HG03066 (cell line): ENCODE measurements around the gene BAHD1.

Source experiments
- ATAC-seq: cut with Tn5 transposase; IDR thresholded peaks from one replicate; pipeline ENCODE4 v1.9.1; 2021; ENCODE audit warnings: low read depth; ENCODE audit not compliant: unreplicated experiment

BAHD1 gene

DNA sequence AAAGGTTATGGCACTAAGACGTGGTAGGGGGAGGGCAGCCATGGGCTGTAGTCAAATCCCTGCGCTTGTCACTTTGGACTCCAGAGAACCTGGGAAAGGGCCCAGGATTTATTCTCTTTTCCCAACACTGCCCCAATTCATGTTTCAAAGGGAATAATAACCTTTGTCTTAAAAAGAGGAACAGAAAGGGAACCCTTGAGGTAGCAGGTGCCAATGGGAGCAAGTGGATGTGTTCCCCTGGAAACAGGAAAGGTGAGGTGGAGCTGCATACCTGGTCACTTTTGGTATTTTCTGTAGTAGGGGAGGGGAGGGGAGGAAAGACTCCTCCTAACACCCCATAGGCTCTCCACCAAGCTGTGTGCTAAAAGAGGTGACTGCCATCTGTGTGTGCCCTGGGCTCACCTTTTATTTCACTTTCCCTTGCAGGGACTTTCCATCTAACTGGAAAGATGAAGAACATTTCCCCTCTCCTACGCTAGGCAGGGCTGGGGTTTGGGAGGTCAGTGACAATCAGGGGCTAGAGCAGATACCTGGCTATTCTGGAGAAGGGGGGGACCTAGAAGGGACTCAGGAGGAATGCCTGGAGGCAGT is 23.9 kb downstream of the BAHD1 start:
- no peak for ATAC-seq

DNA sequence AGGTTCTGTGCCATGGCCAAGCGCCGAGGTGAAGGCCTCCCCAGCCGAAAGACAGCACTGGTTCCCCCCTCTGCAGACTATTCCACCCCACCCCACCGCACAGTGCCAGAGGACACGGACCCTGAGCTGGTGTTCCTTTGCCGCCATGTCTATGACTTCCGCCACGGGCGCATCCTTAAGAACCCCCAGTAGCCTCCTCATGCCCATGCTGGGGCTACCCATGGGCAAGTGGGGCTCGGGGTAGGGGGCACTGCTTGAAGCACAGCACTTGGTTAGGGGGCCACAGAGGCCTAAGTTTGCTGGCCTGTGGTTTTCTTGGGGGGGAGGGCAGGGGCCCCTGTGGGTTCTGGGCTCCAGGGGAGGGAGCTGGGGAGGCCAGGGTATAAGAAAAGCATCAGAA is 25.2 kb downstream of the BAHD1 start:
- no peak for ATAC-seq

DNA sequence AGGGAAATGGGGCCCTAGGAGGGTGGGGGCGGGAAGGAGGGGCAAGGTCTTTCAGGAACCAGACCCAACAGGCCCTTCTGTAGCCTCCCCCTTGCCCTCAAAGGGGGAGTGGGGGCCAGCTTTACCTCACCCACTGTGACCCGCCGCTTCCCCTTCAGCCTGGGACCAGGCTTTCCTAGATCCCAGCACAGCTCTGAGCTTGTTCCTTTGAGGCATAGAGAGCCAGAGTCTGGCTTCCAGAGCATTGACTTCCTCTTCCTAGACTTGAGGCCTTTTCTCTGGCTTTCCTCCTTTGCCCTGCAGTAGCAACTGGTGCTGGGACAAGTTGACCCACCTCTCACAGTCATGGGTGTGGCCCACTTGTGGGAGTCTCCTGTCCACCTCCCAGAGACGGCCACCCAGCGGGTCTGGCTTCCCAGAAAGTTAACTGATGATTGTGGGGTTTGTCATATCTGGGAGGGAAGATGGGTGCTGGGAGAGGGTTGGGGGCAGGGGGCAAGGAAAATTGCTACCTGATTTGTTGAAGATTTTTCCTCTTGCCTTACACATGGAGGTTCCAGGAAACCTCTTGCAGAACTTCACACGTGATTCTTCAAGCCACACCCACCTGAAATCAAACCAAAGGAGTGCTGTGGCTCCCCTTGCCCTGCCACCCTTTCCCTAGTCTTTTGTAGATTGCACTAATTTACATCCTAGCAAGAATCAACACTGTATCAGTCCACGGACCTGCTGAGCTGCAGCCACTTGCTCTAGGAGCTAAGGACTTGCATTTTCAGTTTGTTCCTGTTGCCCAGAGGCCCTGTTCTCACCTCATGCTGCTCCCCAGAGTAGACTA is 25.9 kb downstream of the BAHD1 start:
- ATAC-seq = no peak

DNA sequence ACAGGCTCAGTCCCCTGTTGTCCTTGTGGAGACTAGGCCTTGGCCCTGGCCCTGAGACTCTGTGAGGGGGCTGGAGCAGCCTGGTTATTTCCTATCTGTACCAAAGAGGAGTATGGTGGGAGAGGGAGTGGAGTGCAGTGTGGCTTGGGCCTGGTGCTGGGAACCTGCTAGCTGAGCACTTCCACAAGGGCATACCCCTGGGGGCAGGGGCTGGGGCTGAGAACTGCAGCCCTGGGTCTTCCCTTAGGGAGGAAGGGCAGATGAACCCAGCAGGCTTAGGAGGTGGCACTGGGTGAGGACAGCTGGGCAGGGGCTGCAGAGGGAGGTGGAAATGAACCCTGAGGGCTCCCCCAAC is 26.5 kb downstream of the BAHD1 start:
- no peak for ATAC-seq

DNA sequence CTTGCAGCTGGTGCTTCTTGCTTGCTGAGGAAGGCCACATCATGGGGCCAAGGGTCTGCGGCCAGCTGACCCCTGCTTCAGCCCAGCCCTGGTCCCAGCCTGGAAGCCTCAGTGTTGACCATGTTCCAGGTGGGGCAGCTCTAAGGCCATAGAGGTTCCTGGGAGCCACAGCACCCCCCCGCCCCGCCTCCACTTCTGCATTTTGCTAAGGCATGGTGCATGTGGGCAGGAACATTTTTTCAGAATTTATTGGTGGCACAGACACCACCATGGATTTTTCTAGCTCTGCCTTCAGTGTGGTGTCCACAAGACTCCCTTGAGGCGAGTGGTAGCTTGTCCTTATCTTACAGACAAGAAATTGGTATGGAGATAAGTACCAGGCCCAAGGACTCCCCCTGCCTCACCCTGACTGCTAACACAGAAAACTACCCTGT is 28.2 kb downstream of the BAHD1 start:
- ATAC-seq = no peak

DNA sequence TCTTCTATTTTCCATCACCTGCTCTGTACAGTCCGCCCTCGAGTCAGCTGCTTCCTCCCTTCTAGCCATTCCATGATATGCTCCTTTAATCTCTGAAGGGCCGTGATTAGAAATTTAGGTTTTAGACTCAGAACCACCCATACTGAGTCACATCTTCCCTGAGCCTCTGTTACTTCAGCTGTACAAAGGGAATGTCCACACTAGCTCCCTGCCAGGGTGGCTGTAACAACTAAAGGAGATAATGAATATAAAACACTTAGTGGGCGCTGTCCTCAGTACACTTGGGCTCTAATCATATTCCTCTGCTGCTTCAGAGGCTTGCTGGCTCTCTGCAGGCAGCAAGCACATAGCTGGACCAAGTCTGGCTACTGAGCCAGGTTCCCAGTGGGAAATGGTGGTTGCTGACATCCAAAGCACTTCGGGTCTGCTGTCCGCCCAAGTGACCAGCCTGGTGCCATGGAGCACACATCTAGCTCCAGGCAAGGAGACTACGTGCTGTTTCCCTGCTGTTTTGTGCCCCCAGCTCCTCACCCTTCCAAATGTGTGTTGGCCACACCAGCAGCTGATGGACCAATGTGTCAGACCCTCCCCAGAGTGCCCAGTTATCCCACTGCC is 29.1 kb downstream of the BAHD1 start:
- ATAC-seq = no peak

DNA sequence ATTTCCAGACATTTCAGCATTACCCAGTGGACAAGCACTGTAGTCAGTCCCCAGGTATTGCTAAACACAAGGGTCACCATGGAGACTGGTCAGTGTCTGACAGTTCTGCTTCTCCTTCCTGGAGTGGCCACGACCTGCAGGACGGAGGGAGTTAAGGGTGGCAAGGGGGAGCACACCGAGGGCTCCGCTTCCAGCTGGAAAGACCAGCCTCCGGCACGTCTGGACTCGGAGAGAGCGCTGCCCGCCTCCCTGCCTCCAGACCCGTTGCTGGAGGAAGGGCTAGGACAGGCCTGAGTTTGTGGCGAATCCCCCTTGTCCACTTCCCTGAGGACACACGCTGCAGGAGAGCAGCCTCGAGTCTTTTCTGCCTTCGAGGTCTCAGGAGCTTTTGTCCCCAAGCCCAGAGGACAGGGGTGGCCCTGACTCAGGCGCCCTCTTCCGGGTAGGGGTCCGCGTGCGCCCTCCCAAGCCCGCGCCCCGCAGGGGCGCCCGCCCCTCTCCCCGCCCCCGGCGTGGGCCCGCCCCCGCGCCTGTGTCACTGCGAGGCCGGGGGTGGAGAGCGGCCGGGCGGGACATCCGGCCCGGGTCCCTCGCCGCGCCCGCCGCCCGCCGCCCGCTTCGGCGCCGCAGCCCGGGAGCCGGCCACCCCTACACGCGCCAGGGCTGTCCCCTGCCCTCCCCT is 29.8 kb downstream of the BAHD1 start, which contains the start of gene CHST14:
Gene CHST14 (plus strand): TSS at position 562 of the 682 bp plus-strand sequence. CDS start 230 bp downstream, outside the sequence.
- ATAC-seq = peak; percentile 56

DNA sequence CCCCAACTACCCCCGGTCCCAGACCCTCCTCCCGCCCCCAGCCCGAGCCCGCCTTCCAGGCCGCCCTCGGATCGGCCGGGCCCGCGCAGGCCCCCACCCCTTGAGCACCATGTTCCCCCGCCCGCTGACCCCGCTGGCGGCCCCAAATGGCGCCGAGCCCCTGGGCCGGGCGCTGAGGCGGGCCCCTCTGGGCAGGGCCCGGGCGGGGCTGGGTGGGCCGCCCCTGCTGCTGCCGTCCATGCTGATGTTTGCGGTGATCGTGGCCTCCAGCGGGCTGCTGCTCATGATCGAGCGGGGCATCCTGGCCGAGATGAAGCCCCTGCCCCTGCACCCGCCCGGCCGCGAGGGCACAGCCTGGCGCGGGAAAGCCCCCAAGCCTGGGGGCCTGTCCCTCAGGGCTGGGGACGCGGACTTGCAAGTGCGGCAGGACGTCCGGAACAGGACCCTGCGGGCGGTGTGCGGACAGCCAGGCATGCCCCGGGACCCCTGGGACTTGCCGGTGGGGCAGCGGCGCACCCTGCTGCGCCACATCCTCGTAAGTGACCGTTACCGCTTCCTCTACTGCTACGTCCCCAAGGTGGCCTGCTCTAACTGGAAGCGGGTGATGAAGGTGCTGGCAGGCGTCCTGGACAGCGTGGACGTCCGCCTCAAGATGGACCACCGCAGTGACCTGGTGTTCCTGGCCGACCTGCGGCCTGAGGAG is 30.5 kb downstream of the BAHD1 start:
- peak; percentile 39 for ATAC-seq

- ATAC-seq = no peak
These were observed 31.0 kb downstream of the BAHD1 start for GRCh38 chr15:40471808-40472150.

DNA sequence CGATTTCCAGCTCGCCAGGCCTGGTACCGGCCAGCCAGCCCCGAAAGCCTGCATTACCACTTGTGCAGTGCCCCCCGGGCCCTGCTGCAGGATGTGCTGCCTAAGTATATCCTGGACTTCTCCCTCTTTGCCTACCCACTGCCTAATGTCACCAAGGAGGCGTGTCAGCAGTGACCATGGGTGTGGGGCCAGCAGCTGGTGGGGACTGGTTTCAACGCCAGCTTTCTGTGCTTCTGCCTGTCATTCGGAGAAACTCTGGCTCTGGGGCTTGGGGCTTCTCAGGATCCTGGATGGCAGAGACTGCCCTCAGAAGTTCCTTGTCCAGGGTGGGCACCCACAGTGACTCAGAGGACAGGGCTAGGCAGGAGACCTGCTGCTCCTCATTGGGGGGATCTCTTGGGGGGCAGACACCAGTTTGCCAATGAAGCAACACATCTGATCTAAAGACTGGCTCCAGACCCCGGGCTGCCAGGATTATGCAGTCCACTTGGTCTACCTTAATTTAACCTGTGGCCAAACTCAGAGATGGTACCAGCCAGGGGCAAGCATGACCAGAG is 31.5 kb downstream of the BAHD1 start:
- ATAC-seq = no peak

DNA sequence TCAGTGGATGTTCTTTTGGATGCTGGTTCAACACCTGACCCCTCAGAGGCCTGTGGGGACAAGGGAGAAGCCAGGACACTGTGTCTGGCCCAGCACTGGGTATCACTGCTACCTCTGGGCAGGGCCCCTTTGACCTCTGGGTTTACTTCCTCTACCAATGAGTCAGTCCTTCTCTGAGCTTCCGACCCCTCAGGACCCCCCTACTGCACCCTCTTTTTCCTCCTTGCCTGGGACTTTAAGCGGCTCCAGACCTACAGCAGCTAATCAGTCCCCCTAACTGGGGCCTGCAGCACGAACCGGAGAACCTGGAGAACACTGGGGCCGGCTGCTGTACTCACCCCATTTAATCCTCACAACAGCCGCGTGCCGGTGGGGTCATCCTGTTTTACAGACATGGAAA is 33.8 kb downstream of the BAHD1 start:
- ATAC-seq = no peak

DNA sequence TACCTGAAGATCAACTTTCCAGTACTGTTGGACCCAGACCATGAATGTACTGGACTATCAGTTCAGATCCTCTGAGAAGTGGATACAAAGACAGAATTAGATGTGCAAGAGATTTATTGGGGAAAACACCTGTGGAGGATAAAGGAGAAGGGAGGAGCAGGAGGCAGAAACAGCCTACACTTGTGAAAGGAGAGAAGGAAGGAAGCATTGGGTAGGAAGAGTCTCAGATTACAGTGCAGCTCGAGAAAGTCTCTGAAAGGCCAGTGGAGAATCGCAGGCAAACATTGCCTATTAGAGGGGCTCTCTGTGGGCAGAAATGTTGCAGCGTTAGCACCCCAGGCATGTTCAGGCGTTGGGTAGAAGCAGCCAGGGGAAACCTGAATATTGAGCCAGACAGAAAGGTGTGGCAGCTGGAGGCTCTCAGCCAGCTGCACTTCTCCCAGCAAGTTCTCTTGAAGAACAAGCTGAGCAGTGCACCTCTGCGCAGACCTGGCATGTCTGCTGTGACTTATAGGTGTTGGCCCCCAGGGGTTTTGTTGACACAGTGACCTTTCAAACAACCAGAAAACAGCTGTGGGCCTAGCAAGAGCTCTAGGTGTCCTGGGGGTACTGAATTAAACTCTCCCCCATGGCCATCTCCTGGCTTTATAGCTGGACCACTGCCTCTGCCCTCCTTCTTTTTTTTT is 37.0 kb downstream of the BAHD1 start:
- ATAC-seq = no peak

DNA sequence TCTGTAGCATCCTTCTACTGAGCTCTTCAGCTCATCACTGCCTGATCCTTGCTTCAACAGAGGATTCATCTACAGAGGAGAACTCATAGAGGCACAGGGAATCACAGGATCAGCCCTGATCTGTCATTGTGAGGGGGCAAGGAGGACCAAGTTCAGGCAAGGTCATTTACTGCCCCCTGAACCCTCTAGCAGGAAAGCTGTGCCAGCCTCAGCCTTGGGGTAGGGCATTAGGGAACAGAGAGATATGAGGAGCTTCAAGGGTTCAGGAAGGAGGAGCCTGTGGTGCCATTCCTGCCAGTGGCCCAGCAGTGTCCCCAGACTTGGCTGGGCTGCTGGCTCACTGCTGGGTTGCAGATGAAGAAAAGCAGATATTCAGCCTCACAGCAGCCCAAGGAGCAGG is 38.3 kb downstream of the BAHD1 start:
- no peak for ATAC-seq

GRCh38 chr15:40481341-40482074 is 40.8 kb downstream of the BAHD1 start:
- no peak for ATAC-seq

GRCh38 chr15:40483919-40484318 is 43.2 kb downstream of the BAHD1 start:
- ATAC-seq = no peak

- no peak for ATAC-seq
These were observed 45.5 kb downstream of the BAHD1 start for GRCh38 chr15:40486066-40486770.

- no peak for ATAC-seq
These were observed 47.3 kb downstream of the BAHD1 start for GRCh38 chr15:40487816-40488682.
